SK-N-SH (cell line): ENCODE measurements around the gene PRR27. TPM values are rescaled to one million over a fixed set of nuclear protein-coding genes. Genes with fewer than 3 reads are reported as not detected.

Experiments used
- CTCF ChIA-PET: fragments of 300-600, 350-600 bp; formaldehyde crosslinking; extraction: SDS; loops from one replicate; lab custom pipeline; 2021; lab: Yijun Ruan, JAX
- POLR2A ChIA-PET: fragments of 350-600 bp; sonication (Branson Sonifier 250); formaldehyde crosslinking; extraction: SDS; loops from one replicate; lab custom pipeline; 2020; ENCODE audit warnings: antibody characterized with exemption, inconsistent platforms; lab: Yijun Ruan, JAX
- DNase-seq: peaks from one replicate; pipeline ENCODE4 v3.0.0; 2012
- H2AFZ ChIP-seq: fragments of 200-600 bp; sonication (generic); 2 replicates; pipeline ENCODE4 v1.8.1; 2016; ENCODE audit warnings: antibody characterized with exemption, mild to moderate bottlenecking, low read depth
- H3F3A ChIP-seq: fragments of 200-600 bp; sonication (generic); replicated peaks from 2 replicates; pipeline ENCODE3; 2016; ENCODE audit warnings: antibody characterized with exemption, mild to moderate bottlenecking; ENCODE audit not compliant: insufficient read depth
- H3K27ac ChIP-seq, 2 experiments: fragments of 200-500 bp in 1 of 2; fragments of 200-600 bp in 1 of 2; sonication (Bioruptor generic) in 1 of 2; sonication (generic), shearing (Covaris generic) in 1 of 2; 2 replicates each; pipeline versions ENCODE4 v1.5.1 to v1.6.1; 2014 to 2016; ENCODE audit warnings: low read depth in 2 of 2, inconsistent platforms in 1 of 2, low read length in 1 of 2, mild to moderate bottlenecking in 1 of 2, mixed read lengths in 1 of 2
- H3K27me3 ChIP-seq: fragments of 200-600 bp; sonication (generic), shearing (Covaris generic); 2 replicates; pipeline ENCODE4 v1.6.1; 2016; ENCODE audit warnings: mixed run types; ENCODE audit not compliant: insufficient read depth
- H3K36me3 ChIP-seq, 2 experiments: fragments of 200-500 bp in 1 of 2; fragments of 200-600 bp in 1 of 2; sonication (Bioruptor generic) in 1 of 2; sonication (generic) in 1 of 2; replicated peaks in 1 of 2; 2 replicates each; pipeline versions ENCODE3 to v1.5.1; 2014 to 2016; ENCODE audit warnings: low read length in 1 of 2, mild to moderate bottlenecking in 1 of 2; ENCODE audit not compliant: insufficient read depth in 2 of 2, control insufficient read depth in 1 of 2
- H3K4me1 ChIP-seq, 2 experiments: fragments of 200-500 bp in 1 of 2; fragments of 200-600 bp in 1 of 2; sonication (Bioruptor generic) in 1 of 2; sonication (generic), shearing (Covaris generic) in 1 of 2; 2 replicates each; pipeline versions ENCODE4 v1.5.1 to v1.6.1; 2014 to 2016; ENCODE audit warnings: low read depth in 1 of 2, low read length in 1 of 2, mixed run types in 1 of 2; ENCODE audit not compliant: insufficient read depth in 2 of 2, control insufficient read depth in 1 of 2
- H3K4me2 ChIP-seq: fragments of 200-600 bp; sonication (generic), shearing (Covaris generic); 2 replicates; pipeline ENCODE4 v1.6.1; 2017; ENCODE audit warnings: mixed run types
- H3K4me3 ChIP-seq, 2 experiments: fragments of 200-500 bp in 1 of 2; fragments of 200-600 bp in 1 of 2; sonication (Bioruptor generic) in 1 of 2; sonication (generic), shearing (Covaris generic) in 1 of 2; 2 replicates each; pipeline versions ENCODE4 v1.5.1 to v1.8.1; 2014 to 2016; ENCODE audit warnings: low read depth in 2 of 2, inconsistent platforms in 1 of 2, low read length in 1 of 2, mild to moderate bottlenecking in 1 of 2, mixed read lengths in 1 of 2, moderate library complexity in 1 of 2
- H3K79me2 ChIP-seq: fragments of 200-600 bp; sonication (generic); 2 replicates; pipeline ENCODE4 v1.8.1; 2017; ENCODE audit warnings: mild to moderate bottlenecking; ENCODE audit not compliant: insufficient read depth
- H3K9ac ChIP-seq: fragments of 200-600 bp; sonication (generic); 2 replicates; pipeline ENCODE4 v1.6.1; 2017; ENCODE audit warnings: mixed run types
- H3K9me2 ChIP-seq: fragments of 200-600 bp; sonication (generic); 2 replicates; pipeline ENCODE4 v1.6.1; 2017; ENCODE audit warnings: mixed run types
- H3K9me3 ChIP-seq: fragments of 200-600 bp; sonication (generic); 2 replicates; pipeline ENCODE4 v1.6.1; 2017; ENCODE audit warnings: mixed run types, mild to moderate bottlenecking, moderate library complexity
- H4K20me1 ChIP-seq: fragments of 200-600 bp; sonication (generic); 2 replicates; pipeline ENCODE4 v1.6.1; 2017; ENCODE audit warnings: mild to moderate bottlenecking, mixed run types; ENCODE audit not compliant: insufficient read depth
- CHD2 ChIP-seq: fragments of 150-350 bp; IDR thresholded peaks from 2 replicates; pipeline ENCODE4 v1.6.1; 2018; ENCODE audit warnings: low read length; ENCODE audit not compliant: partially characterized antibody
- EZH2phosphoT487 ChIP-seq: fragments of 200-600 bp; sonication (generic); IDR thresholded peaks from 2 replicates; pipeline ENCODE4 v1.6.1; 2017; ENCODE audit warnings: low read depth, mixed run types, mild to moderate bottlenecking, antibody characterized with exemption, moderate library complexity, borderline replicate concordance
- FOXJ3 ChIP-seq: sonication (generic); formaldehyde crosslinking; IDR thresholded peaks from 2 replicates; pipeline ENCODE4 v1.5.1; 2020; ENCODE audit warnings: mild to moderate bottlenecking, missing genetic modification reagents
- IRF3 ChIP-seq: fragments of 150-350 bp; IDR thresholded peaks from 2 replicates; pipeline ENCODE4 v1.6.1; 2016; ENCODE audit warnings: mild to moderate bottlenecking, low read depth, low read length
- MEF2A ChIP-seq: IDR thresholded peaks from 2 replicates; pipeline ENCODE4 v1.4.0; 2012; ENCODE audit warnings: low read depth, borderline replicate concordance
- MXI1 ChIP-seq: IDR thresholded peaks from 2 replicates; pipeline ENCODE4 v1.6.1; 2012; ENCODE audit warnings: mild to moderate bottlenecking, low read depth, low read length, improper control_type of control experiment
- NFIC ChIP-seq: IDR thresholded peaks from 2 replicates; pipeline ENCODE4 v1.4.0; 2012; ENCODE audit warnings: borderline replicate concordance
- PBX3 ChIP-seq: IDR thresholded peaks from 2 replicates; pipeline ENCODE4; 2012
- POLR2AphosphoS5 ChIP-seq: IDR thresholded peaks from 2 replicates; pipeline ENCODE4 v1.6.1; 2012; ENCODE audit warnings: low read depth, low read length
- RAD21 ChIP-seq: IDR thresholded peaks from 2 replicates; pipeline ENCODE4 v1.6.1; 2012; ENCODE audit warnings: mild to moderate bottlenecking, low read length
- SIN3A ChIP-seq: IDR thresholded peaks from 2 replicates; pipeline ENCODE4 v1.6.1; 2012; ENCODE audit warnings: low read depth, mild to moderate bottlenecking, low read length, moderate library complexity, borderline replicate concordance
- USF2 ChIP-seq: fragments of 150-350 bp; IDR thresholded peaks from 2 replicates; pipeline ENCODE4 v1.6.1; 2017; ENCODE audit warnings: antibody characterized with exemption, low read length, low read depth, borderline replicate concordance
- WGBS: methylation state at CpG from one replicate; pipeline ENCODE4 v1.1.6; 2017; ENCODE audit warnings: low lambda C conversion rate; 5-methylcytosine and 5-hydroxymethylcytosine counted together
- polyA plus RNA-seq, 3 experiments: library from polyadenylated mRNA; depleted of rRNA; stranded (reverse); fragments of >200 nt; gene quantifications; 2 replicates each; pipeline ENCODE4 v1.2.3, GENCODE V29; 2012
- TF ChIP-seq, protein P1 (sequence below): IDR thresholded peaks from 2 replicates; pipeline ENCODE4 v1.4.0; 2012; ENCODE audit warnings: low read depth, borderline replicate concordance

PRR27 gene
- polyA plus RNA-seq, 1 of the 3 experiments (the other 2 are of a cell fraction) = not detected

GRCh38 chr4:70195425-70195824 is 41.4 kb downstream of the PRR27 start, which contains the start of gene ODAM:
ODAM (plus strand) TSS chr4:70195725; CDS start chr4:70196544, 819 bp downstream.
- H3K27ac ChIP-seq = no peak within 1 kb of the TSS
- H3K4me1 ChIP-seq = no peaks in the 10 kb centered on the region
- H3K36me3 ChIP-seq = no peaks in the 10 kb centered on the region
- H2AFZ ChIP-seq = no peak within 1 kb of the TSS
- WGBS = 14% methylated on average over 1 of the region's 1 CpG
- no peaks in the 10 kb centered on the region for H3K9me3 ChIP-seq
- CTCF ChIA-PET = interaction anchor here (2.0 kb wide), 1 partner anchor 12 kb away, joined by 6 read pairs; no protein-coding TSS in a partner anchor
- H3K27me3 ChIP-seq = no peaks in the 10 kb centered on the region
- no peaks in the 10 kb centered on the region for H4K20me1 ChIP-seq
- no peak within 1 kb of the TSS for H3K4me3 ChIP-seq
- no peak within 1 kb of the TSS for H3K9ac ChIP-seq
- H3K9me2 ChIP-seq = no peaks in the 10 kb centered on the region
- H3F3A ChIP-seq = no peaks in the 10 kb centered on the region
- H3K79me2 ChIP-seq = no peaks in the 10 kb centered on the region
- DNase-seq = no peak
- POLR2A ChIA-PET = no interaction called here
- TF ChIP-seq CHD2 = no peak
- no peak for TF ChIP-seq IRF3
- TF ChIP-seq RAD21 = no peak
- no peak for TF ChIP-seq PBX3
- TF ChIP-seq, protein P1, sequence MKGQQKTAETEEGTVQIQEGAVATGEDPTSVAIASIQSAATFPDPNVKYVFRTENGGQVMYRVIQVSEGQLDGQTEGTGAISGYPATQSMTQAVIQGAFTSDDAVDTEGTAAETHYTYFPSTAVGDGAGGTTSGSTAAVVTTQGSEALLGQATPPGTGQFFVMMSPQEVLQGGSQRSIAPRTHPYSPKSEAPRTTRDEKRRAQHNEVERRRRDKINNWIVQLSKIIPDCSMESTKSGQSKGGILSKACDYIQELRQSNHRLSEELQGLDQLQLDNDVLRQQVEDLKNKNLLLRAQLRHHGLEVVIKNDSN = no peak
- no peak for TF ChIP-seq FOXJ3 (CRISPR knock-in tag)
- TF ChIP-seq MXI1 = no peak
- TF ChIP-seq NFIC = no peak
- TF ChIP-seq MEF2A = no peak
- TF ChIP-seq, all 33 proteins: peak for 0
- no peak within 1 kb of the TSS for H3K4me2 ChIP-seq

- Histone ChIP-seq H3K4me3 (no peak overlapping the region), H2AFZ (no peak overlapping the region), H3F3A (no peaks in the 10 kb centered on the region), H3K9me3 (no peaks in the 10 kb centered on the region), H3K79me2 (no peaks in the 10 kb centered on the region), H3K4me1 (no peaks in the 10 kb centered on the region), H3K27me3 (no peaks in the 10 kb centered on the region), H3K36me3 (no peaks in the 10 kb centered on the region), H3K9ac (no peak overlapping the region), H3K4me2 (no peak overlapping the region), H3K9me2 (no peaks in the 10 kb centered on the region), H3K27ac (no peak overlapping the region), H4K20me1 (no peaks in the 10 kb centered on the region)
- ChIA-PET CTCF (interaction anchor here (2.0 kb wide), 1 partner anchor 13 kb away, joined by 6 read pairs; no protein-coding TSS in a partner anchor), POLR2A (no interaction called here)
- WGBS = 11% methylated on average over 2 of the region's 2 CpGs
- DNase-seq = no peak
- TF ChIP-seq POLR2AphosphoS5 = no peak
- no peak for TF ChIP-seq IRF3
- TF ChIP-seq EZH2phosphoT487 = no peak
- no peak for TF ChIP-seq USF2
- TF ChIP-seq SIN3A = no peak
Measured at GRCh38 chr4:70196857-70197256, 42.8 kb downstream of the PRR27 start.
